MM.1S (cell line): ENCODE results near the gene ARHGAP26.

ENCODE experiments used
- DNase-seq: peaks from one replicate; pipeline ENCODE4 v3.0.0-alpha.2; 2015
- H2AFZ ChIP-seq: fragments of 300-600 bp; sonication (generic); 2 replicates; pipeline ENCODE4 v1.6.0; 2016; ENCODE audit warnings: antibody characterized with exemption, low read length
- H3F3A ChIP-seq: fragments of 300-600 bp; sonication (generic); 2 replicates; pipeline ENCODE4 v1.6.1; 2016; ENCODE audit warnings: mild to moderate bottlenecking, antibody characterized with exemption, low read length, moderate library complexity, mixed read lengths; ENCODE audit not compliant: insufficient read depth
- H3K27ac ChIP-seq: fragments of 300-600 bp; sonication (generic); 2 replicates; pipeline ENCODE4 v1.5.1; 2016; ENCODE audit warnings: mild to moderate bottlenecking, low read length
- H3K27me3 ChIP-seq: fragments of 300-600 bp; sonication (generic); replicated peaks from 2 replicates; pipeline ENCODE4 v1.6.0; 2016; ENCODE audit warnings: low read length; ENCODE audit not compliant: insufficient read depth
- H3K36me3 ChIP-seq: fragments of 300-600 bp; sonication (generic); replicated peaks from 2 replicates; pipeline ENCODE4 v1.6.1; 2016; ENCODE audit warnings: mild to moderate bottlenecking, low read length, mixed read lengths; ENCODE audit not compliant: insufficient read depth
- H3K4me1 ChIP-seq: fragments of 300-600 bp; sonication (generic); 2 replicates; pipeline ENCODE4 v1.6.1; 2016; ENCODE audit warnings: low read length, mixed read lengths
- H3K4me2 ChIP-seq: fragments of 300-600 bp; sonication (generic); 2 replicates; pipeline ENCODE4 v1.6.0; 2016; ENCODE audit warnings: low read depth, low read length
- H3K4me3 ChIP-seq: fragments of 300-600 bp; sonication (generic); 2 replicates; pipeline ENCODE4 v1.5.1; 2016; ENCODE audit warnings: low read length, mixed read lengths
- H3K79me2 ChIP-seq: fragments of 300-600 bp; sonication (generic); 2 replicates; pipeline ENCODE4 v1.6.1; 2016; ENCODE audit warnings: mixed run types, low read length, mixed read lengths
- H3K9ac ChIP-seq: fragments of 300-600 bp; sonication (generic); 2 replicates; pipeline ENCODE4 v1.6.1; 2016; ENCODE audit warnings: low read length, mixed read lengths
- H3K9me2 ChIP-seq: fragments of 300-600 bp; sonication (generic); replicated peaks from 2 replicates; pipeline ENCODE4 v1.6.1; 2016; ENCODE audit warnings: mild to moderate bottlenecking, low read length, mixed read lengths; ENCODE audit not compliant: insufficient read depth
- H3K9me3 ChIP-seq: fragments of 300-600 bp; sonication (generic); replicated peaks from 2 replicates; pipeline ENCODE4 v1.6.1; 2016; ENCODE audit warnings: mild to moderate bottlenecking, low read length, mixed read lengths; ENCODE audit not compliant: insufficient read depth
- H4K20me1 ChIP-seq: fragments of 300-600 bp; sonication (generic); 2 replicates; pipeline ENCODE4 v1.6.1; 2016; ENCODE audit warnings: mild to moderate bottlenecking, low read length, moderate library complexity, mixed read lengths; ENCODE audit not compliant: insufficient read depth
- EZH2 ChIP-seq: fragments of 300-600 bp; sonication (generic); optimal IDR thresholded peaks from 2 replicates; pipeline ENCODE3; 2017; ENCODE audit warnings: low read depth, mild to moderate bottlenecking, antibody characterized with exemption, low read length, mixed read lengths
- EZH2phosphoT487 ChIP-seq: fragments of 300-600 bp; sonication (generic); IDR thresholded peaks from 2 replicates; pipeline ENCODE4 v1.6.1; 2018; ENCODE audit warnings: antibody characterized with exemption, low read length
- TF ChIP-seq, protein P1 (sequence below): fragments of 300-600 bp; sonication (generic); IDR thresholded peaks from 2 replicates; pipeline ENCODE4 v1.5.1; 2016; ENCODE audit warnings: antibody characterized with exemption, low read length, mixed read lengths

Gene ARHGAP26

GRCh38 chr5:142929587-142929986 lies 159.4 kb downstream of the ARHGAP26 start:
- Histone ChIP-seq H3F3A (no peaks in the 10 kb centered on the region), H3K9ac (no peak overlapping the region), H3K9me3 (no peaks in the 10 kb centered on the region), H3K27ac (no peak overlapping the region), H3K79me2 (no peaks in the 10 kb centered on the region), H3K4me1 (peaks cover 17% of the 10 kb centered on the region), H4K20me1 (no peaks in the 10 kb centered on the region), H3K4me3 (no peak overlapping the region), H3K27me3 (no peaks in the 10 kb centered on the region), H3K4me2 (no peak overlapping the region), H3K36me3 (no peaks in the 10 kb centered on the region), H2AFZ (no peak overlapping the region), H3K9me2 (no peaks in the 10 kb centered on the region)
- TF ChIP-seq EZH2 (no peak), EZH2phosphoT487 (no peak)
- TF ChIP-seq, protein P1, sequence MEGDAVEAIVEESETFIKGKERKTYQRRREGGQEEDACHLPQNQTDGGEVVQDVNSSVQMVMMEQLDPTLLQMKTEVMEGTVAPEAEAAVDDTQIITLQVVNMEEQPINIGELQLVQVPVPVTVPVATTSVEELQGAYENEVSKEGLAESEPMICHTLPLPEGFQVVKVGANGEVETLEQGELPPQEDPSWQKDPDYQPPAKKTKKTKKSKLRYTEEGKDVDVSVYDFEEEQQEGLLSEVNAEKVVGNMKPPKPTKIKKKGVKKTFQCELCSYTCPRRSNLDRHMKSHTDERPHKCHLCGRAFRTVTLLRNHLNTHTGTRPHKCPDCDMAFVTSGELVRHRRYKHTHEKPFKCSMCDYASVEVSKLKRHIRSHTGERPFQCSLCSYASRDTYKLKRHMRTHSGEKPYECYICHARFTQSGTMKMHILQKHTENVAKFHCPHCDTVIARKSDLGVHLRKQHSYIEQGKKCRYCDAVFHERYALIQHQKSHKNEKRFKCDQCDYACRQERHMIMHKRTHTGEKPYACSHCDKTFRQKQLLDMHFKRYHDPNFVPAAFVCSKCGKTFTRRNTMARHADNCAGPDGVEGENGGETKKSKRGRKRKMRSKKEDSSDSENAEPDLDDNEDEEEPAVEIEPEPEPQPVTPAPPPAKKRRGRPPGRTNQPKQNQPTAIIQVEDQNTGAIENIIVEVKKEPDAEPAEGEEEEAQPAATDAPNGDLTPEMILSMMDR, result no peak
- DNase-seq, result no peak

- H3K4me1 ChIP-seq, result peaks cover 25% of the 10 kb centered on the region
- no peak overlapping the region for H3K4me2 ChIP-seq
- no peaks in the 10 kb centered on the region for H3K27me3 ChIP-seq
- no peak overlapping the region for H3K27ac ChIP-seq
- H3K36me3 ChIP-seq, result no peaks in the 10 kb centered on the region
- no peaks in the 10 kb centered on the region for H3F3A ChIP-seq
- H2AFZ ChIP-seq, result no peak overlapping the region
- no peak for DNase-seq
- H3K9me2 ChIP-seq, result no peaks in the 10 kb centered on the region
- H3K9ac ChIP-seq, result no peak overlapping the region
- H3K79me2 ChIP-seq, result no peaks in the 10 kb centered on the region
- no peak overlapping the region for H3K4me3 ChIP-seq
- H4K20me1 ChIP-seq, result no peaks in the 10 kb centered on the region
- TF ChIP-seq EZH2 (no peak), EZH2phosphoT487 (no peak)
- TF ChIP-seq, protein P1, result no peak
- no peaks in the 10 kb centered on the region for H3K9me3 ChIP-seq
Measured at GRCh38 chr5:142930395-142931110, 160.4 kb downstream of the ARHGAP26 start.

DNA sequence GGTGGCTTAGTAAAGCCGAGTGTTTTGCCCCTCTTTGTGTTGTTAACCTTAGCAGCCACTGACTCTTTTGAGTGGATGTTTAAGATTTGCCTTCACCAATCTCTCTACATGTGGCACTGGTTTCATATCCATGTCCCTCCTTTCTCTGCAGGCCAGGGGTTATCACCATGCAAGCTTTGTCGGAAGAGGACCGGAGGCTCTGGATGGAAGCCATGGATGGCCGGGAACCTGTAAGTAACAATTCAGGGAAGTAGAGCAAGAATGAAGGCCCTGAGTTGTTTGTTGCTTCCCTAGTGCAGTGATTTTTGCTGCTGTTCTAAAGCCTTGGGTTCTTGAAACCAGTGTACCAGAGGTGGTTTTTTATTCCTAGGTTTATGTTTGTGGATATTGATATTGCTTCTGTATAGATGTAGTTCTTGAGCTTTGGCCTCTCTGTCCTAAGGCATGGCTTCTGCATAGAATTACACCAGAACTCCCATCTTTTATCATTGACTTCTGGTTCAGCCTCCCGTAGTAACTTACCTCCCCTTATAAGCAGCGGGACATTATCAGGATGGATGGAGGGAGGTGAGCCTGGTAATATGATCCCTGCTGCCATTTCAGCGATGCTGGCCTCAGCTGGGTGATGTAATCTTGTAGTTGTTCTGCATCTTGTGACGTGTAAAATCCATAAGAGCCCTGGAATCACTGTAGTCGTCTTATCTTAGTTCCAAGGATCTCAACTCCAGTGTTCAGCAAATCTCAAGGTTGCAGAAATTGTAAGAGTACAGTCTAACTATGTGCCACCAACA lies 161.9 kb downstream of the ARHGAP26 start:
- Histone ChIP-seq H3K4me3 (no peak overlapping the region), H3K9me3 (no peaks in the 10 kb centered on the region), H3K36me3 (no peaks in the 10 kb centered on the region), H3F3A (no peaks in the 10 kb centered on the region), H3K9me2 (no peaks in the 10 kb centered on the region), H2AFZ (no peak overlapping the region), H4K20me1 (no peaks in the 10 kb centered on the region), H3K27me3 (no peaks in the 10 kb centered on the region), H3K4me2 (no peak overlapping the region), H3K9ac (no peak overlapping the region), H3K27ac (no peak overlapping the region), H3K4me1 (peaks cover 19% of the 10 kb centered on the region; the same call in 1 of the 2 replicates), H3K79me2 (no peaks in the 10 kb centered on the region)
- DNase-seq, result no peak
- TF ChIP-seq, protein P1, result no peak
- TF ChIP-seq EZH2phosphoT487, result no peak
- no peak for TF ChIP-seq EZH2
